Upper lobe of right lung (tissue), 1 donor: ENCODE results near the gene CLIC5. TPM values are rescaled to one million over a fixed set of nuclear protein-coding genes. Genes with fewer than 3 reads are reported as not detected.

Experiments
- ATAC-seq: fragments of 200-7000 bp; cut with Tn5 transposase; one replicate; pipeline ENCODE4 v1.9.1; 2020; ENCODE audit warnings: mild to moderate bottlenecking, moderate library complexity
- DNase-seq: peaks from one replicate; pipeline ENCODE4 v3.0.0-alpha.2; 2020
- H3K27ac ChIP-seq: fragments of 200-600 bp; one replicate; pipeline ENCODE4 v1.8.0; 2022
- H3K27me3 ChIP-seq: fragments of 200-600 bp; one replicate; pipeline ENCODE4 v1.8.0; 2022; ENCODE audit warnings: mild to moderate bottlenecking
- H3K36me3 ChIP-seq: fragments of 200-600 bp; one replicate; pipeline ENCODE4 v1.8.0; 2022
- H3K4me1 ChIP-seq: fragments of 200-600 bp; one replicate; pipeline ENCODE4 v1.8.0; 2022
- H3K4me3 ChIP-seq: fragments of 200-600 bp; one replicate; pipeline ENCODE4 v1.8.0; 2022; ENCODE audit warnings: mild to moderate bottlenecking
- H3K9me3 ChIP-seq: fragments of 200-600 bp; one replicate; pipeline ENCODE4 v1.8.0; 2022
- intact Hi-C: fragments of 100-400 bp; cut with DNase I; formaldehyde crosslinking; loops from one replicate; pipeline ENCODE4 v1.11.0; 2022
- long read RNA-seq: library from polyadenylated mRNA; unstranded; transcript quantifications from one replicate; pipeline ENCODE4 v2.0.0, GENCODE V29; 2021
- total RNA-seq: library from RNA; stranded (reverse); fragmentation: NEBNext Ultra II Directional; extraction: Animal tissue kit (Norgen Biotek cat#: 25700); gene quantifications from one replicate; pipeline ENCODE4 v1.2.1, GENCODE V29; 2021
- TF ChIP-seq, protein P1 (sequence below): fragments of 200-600 bp; IDR thresholded peaks from one replicate; pipeline ENCODE4 v1.8.0; 2022; ENCODE audit warnings: antibody characterized with exemption
- donor health status: DM: no; HTN: yes; CAD: no; lungs with severe emphysema.

Gene CLIC5
- 131 TPM for total RNA-seq
- long read RNA-seq, full-length matches to known transcripts, result 25 of 106 reads
- long read RNA-seq, partial matches to known transcripts, result 11 of 106 reads
- long read RNA-seq, other reads (novel, unspliced or antisense), result 70 of 106 reads

DNA sequence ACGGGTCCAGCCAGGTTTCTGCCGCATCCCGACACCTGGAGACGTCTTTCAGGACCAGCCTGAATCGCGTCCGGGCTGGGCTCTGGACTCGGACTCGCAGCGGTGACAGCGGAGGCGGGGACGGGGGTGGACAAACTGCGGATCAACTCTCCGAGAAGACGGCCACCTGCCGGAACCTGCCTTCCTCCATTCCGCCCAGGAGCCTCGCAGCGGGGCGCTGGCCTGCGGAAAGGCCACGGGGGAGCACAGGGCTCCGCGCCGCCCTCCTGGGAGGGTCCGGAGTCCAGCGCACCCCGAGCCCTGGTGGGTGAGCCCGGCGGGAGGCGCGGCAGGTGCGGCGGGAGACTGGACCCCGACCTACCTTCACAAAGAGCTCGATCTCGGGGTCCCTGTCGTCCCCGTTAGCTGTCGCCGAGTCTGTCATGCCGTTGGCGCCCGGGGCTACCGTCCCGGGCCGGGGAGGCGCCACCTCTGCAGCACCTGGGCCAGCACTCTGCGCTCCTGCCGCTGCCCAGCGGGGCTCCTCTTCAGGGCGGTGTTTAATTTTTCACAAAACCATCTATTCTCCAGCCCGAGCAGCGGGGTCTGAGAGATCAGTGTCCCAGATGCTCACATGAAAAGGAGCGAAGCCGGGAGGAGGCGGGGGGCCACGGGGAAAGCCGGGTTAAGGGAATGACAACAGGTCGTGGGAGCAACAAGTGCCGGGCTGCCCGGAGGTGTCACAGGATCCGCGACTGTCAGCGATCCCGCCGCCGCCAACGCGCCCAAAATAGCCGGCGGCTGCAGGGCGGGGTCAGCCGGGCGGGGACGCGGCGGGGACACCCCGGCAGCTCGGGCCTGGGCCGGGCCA, at the start of gene CLIC5:
CLIC5 (minus strand) TSS at position 742 of the 850 bp plus-strand sequence; CDS start at position 424, 318 bp downstream.
- intact Hi-C loops, result no loop called here
- Histone ChIP-seq H3K4me1 (peaks cover 21% of the 10 kb centered on the region), H3K9me3 (no peaks in the 10 kb centered on the region), H3K27me3 (peaks cover 11% of the 10 kb centered on the region), H3K27ac (peak within 1 kb of the TSS; percentile 81), H3K36me3 (no peaks in the 10 kb centered on the region), H3K4me3 (peak within 1 kb of the TSS; percentile 62)
- DNase-seq (peak; percentile 76), ATAC-seq (peak; percentile 78)
- TF ChIP-seq, protein P1, sequence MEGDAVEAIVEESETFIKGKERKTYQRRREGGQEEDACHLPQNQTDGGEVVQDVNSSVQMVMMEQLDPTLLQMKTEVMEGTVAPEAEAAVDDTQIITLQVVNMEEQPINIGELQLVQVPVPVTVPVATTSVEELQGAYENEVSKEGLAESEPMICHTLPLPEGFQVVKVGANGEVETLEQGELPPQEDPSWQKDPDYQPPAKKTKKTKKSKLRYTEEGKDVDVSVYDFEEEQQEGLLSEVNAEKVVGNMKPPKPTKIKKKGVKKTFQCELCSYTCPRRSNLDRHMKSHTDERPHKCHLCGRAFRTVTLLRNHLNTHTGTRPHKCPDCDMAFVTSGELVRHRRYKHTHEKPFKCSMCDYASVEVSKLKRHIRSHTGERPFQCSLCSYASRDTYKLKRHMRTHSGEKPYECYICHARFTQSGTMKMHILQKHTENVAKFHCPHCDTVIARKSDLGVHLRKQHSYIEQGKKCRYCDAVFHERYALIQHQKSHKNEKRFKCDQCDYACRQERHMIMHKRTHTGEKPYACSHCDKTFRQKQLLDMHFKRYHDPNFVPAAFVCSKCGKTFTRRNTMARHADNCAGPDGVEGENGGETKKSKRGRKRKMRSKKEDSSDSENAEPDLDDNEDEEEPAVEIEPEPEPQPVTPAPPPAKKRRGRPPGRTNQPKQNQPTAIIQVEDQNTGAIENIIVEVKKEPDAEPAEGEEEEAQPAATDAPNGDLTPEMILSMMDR, result no peak

DNA sequence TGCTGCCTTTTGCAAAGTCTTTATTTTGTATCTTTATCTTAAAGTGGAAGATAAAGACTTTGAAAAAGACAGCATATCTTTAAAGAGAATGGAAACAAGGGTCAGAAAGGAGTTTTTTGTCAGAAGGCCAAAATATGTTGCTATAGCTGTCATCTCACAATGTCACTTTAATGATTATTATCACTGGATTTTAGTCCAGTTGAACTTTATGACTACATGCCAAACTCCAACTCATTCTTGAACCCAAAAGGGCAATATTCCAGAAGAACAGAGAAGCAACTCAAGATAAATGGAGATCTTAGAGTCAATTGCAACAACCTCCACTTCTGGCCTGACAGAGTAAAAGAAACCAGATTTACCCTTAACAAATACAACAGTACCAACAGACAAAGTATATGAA, 47.3 kb upstream of the CLIC5 start:
- TF ChIP-seq, protein P1, result no peak
- Histone ChIP-seq H3K4me3 (no peak overlapping the region), H3K36me3 (no peaks in the 10 kb centered on the region), H3K27ac (peak overlapping the region; percentile 20), H3K9me3 (no peaks in the 10 kb centered on the region), H3K4me1 (peaks cover 18% of the 10 kb centered on the region), H3K27me3 (no peaks in the 10 kb centered on the region)
- DNase-seq (no peak), ATAC-seq (no peak)
- intact Hi-C loops, result no loop called here

DNA sequence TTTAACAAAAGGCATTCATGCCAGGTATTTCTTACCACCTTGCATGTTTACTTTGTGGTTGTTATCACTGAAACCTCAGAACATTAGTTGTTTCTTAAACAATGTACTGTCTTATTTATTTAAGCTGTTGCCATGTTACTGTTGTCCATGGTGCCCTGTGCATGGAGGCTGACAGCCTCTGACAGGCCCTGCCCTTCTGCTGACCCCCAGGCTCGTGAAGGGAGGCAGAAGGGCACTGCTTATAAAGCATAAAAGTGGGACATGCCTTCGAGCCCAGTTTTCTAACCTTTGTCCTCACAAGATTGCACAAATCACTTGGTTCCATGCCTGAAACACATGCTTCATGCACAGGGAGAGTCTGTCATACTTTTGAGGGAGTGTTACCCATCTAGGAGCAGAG, 46.7 kb upstream of the CLIC5 start:
- peak overlapping the region; percentile 20 for H3K27ac ChIP-seq
- no peak overlapping the region for H3K4me3 ChIP-seq
- H3K36me3 ChIP-seq, result no peaks in the 10 kb centered on the region
- peaks cover 18% of the 10 kb centered on the region for H3K4me1 ChIP-seq
- DNase-seq (peak; percentile 63), ATAC-seq (peak; percentile 86)
- no peaks in the 10 kb centered on the region for H3K27me3 ChIP-seq
- intact Hi-C loops, result no loop called here
- TF ChIP-seq, protein P1, result no peak
- no peaks in the 10 kb centered on the region for H3K9me3 ChIP-seq

DNA sequence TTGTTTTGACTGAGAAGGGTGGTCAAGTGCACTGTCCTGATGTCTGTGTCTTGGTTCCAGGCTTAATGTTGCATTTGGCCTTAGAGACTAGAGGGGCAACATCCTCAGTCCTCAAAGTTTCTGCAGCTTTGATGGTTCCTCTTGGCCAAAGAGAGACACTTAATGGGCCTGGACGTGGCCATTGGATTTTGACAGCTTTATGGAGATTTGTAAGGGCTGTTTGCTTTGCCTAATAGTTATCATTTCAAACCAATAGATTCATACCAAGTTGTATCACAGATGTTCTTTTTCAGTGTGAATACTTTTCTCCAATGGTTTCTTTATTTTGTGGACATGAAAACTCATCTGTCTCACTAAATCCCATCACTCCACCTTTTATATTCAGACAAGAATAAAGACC, 45.8 kb upstream of the CLIC5 start:
- DNase-seq (no peak), ATAC-seq (no peak)
- Histone ChIP-seq H3K27me3 (no peaks in the 10 kb centered on the region), H3K9me3 (no peaks in the 10 kb centered on the region), H3K36me3 (no peaks in the 10 kb centered on the region), H3K4me1 (peaks cover 18% of the 10 kb centered on the region), H3K27ac (peak overlapping the region; percentile 47), H3K4me3 (no peak overlapping the region)
- intact Hi-C loops, result no loop called here
- TF ChIP-seq, protein P1, result no peak

DNA sequence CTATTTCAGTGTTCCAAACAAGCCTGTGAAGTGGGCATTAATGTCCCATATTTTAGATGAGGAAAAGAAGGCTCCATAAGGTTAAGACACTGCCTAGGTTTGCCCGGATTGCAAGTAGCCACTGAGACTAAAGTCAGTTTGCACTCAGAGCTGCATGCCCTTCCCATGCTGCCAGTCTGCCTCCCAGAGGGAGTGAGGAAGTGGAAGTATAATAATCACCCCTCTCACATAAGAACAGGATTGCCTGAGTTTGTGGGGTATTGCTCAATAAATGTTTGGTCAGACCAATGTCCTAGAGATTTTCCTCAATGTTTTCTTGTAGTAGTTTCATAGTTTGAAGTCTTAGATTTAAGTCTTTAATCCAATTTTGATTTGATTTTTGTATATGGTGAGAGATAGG, 43.9 kb upstream of the CLIC5 start:
- ATAC-seq (peak; percentile 82), DNase-seq (no peak)
- Histone ChIP-seq H3K27me3 (no peaks in the 10 kb centered on the region), H3K36me3 (no peaks in the 10 kb centered on the region), H3K4me3 (no peak overlapping the region), H3K9me3 (no peaks in the 10 kb centered on the region), H3K27ac (no peak overlapping the region), H3K4me1 (peaks cover 18% of the 10 kb centered on the region)
- intact Hi-C loops, result no loop called here
- TF ChIP-seq, protein P1, result no peak
